Neural cell (in vitro differentiated cells): ENCODE measurements around the gene SYT7. TPM values are rescaled to one million over a fixed set of nuclear protein-coding genes. Genes with fewer than 3 reads are reported as not detected.

Source experiments
- H2AFZ ChIP-seq: fragments of 200-600, 300-800 bp; sonication (generic), shearing (Covaris generic); 2 replicates; pipeline ENCODE4 v1.6.0; 2014; ENCODE audit warnings: low read depth, mild to moderate bottlenecking, antibody characterized with exemption, low read length, moderate library complexity
- H3F3A ChIP-seq: fragments of 200-600 bp; shearing (Covaris generic); 2 replicates; pipeline ENCODE4 v1.6.1; 2016; ENCODE audit warnings: mild to moderate bottlenecking, moderate library complexity, mixed read lengths, antibody characterized with exemption, low read length; ENCODE audit not compliant: insufficient read depth, poor library complexity, severe bottlenecking
- H3K27ac ChIP-seq: fragments of 200-600, 300-800 bp; sonication (generic), shearing (Covaris generic); 2 replicates; pipeline ENCODE4 v1.5.1; 2014; ENCODE audit warnings: mild to moderate bottlenecking, low read length, moderate library complexity
- H3K27me3 ChIP-seq: fragments of 300-800, 200-600 bp; sonication (generic), shearing (Covaris generic); 2 replicates; pipeline ENCODE4 v1.6.0; 2014; ENCODE audit warnings: mild to moderate bottlenecking, low read depth, low read length, moderate library complexity; ENCODE audit not compliant: insufficient read depth
- H3K36me3 ChIP-seq: fragments of 300-800, 200-600 bp; sonication (generic), shearing (Covaris generic); 2 replicates; pipeline ENCODE4 v1.5.1; 2014; ENCODE audit warnings: mild to moderate bottlenecking, antibody characterized with exemption, low read length, moderate library complexity; ENCODE audit not compliant: insufficient read depth
- H3K4me2 ChIP-seq: fragments of 300-800, 200-600 bp; sonication (generic), shearing (Covaris generic); 2 replicates; pipeline ENCODE4 v1.6.0; 2014; ENCODE audit warnings: mild to moderate bottlenecking, low read length
- H3K4me3 ChIP-seq: fragments of 300-800, 200-600 bp; sonication (generic), shearing (Covaris generic); 2 replicates; pipeline ENCODE4 v1.5.1; 2014; ENCODE audit warnings: mild to moderate bottlenecking, low read length, moderate library complexity
- H3K79me2 ChIP-seq: fragments of 200-600 bp; shearing (Covaris generic); replicated peaks from 2 replicates; pipeline ENCODE4 v1.6.0; 2014; ENCODE audit warnings: mild to moderate bottlenecking, low read length, moderate library complexity; ENCODE audit not compliant: insufficient read depth
- H3K9ac ChIP-seq: fragments of 300-800, 200-600 bp; sonication (generic), shearing (Covaris generic); 2 replicates; pipeline ENCODE4 v1.6.1; 2016; ENCODE audit warnings: mild to moderate bottlenecking, low read length, mixed read lengths
- H3K9me2 ChIP-seq: fragments of 200-600 bp; shearing (Covaris generic); 2 replicates; pipeline ENCODE4 v1.6.1; 2016; ENCODE audit warnings: mild to moderate bottlenecking, low read length, mixed read lengths; ENCODE audit not compliant: insufficient read depth
- H3K9me3 ChIP-seq: fragments of 200-600, 300-800 bp; sonication (generic), shearing (Covaris generic); 2 replicates; pipeline ENCODE4 v1.6.1; 2016; ENCODE audit warnings: mild to moderate bottlenecking, mixed run types, low read length, moderate library complexity, mixed read lengths
- H4K20me1 ChIP-seq: fragments of 200-600 bp; shearing (Covaris generic); 2 replicates; pipeline ENCODE4 v1.6.1; 2016; ENCODE audit warnings: mild to moderate bottlenecking, mixed run types; ENCODE audit not compliant: insufficient read depth
- EP300 ChIP-seq: fragments of 450-650 bp; conservative IDR thresholded peaks from 2 replicates; pipeline ENCODE4 v1.6.1; 2014; ENCODE audit warnings: antibody characterized with exemption, mild to moderate bottlenecking, moderate library complexity; ENCODE audit not compliant: poor library complexity, severe bottlenecking
- EZH2 ChIP-seq: fragments of 200-600, 300-800 bp; shearing (Covaris generic), sonication (generic); IDR thresholded peaks from 2 replicates; pipeline ENCODE4 v1.6.1; 2014; ENCODE audit warnings: antibody characterized with exemption, low read length, borderline replicate concordance, mild to moderate bottlenecking; ENCODE audit not compliant: insufficient read depth, poor library complexity, severe bottlenecking
- MXI1 ChIP-seq: fragments of 450-650 bp; conservative IDR thresholded peaks from 2 replicates; pipeline ENCODE4 v1.6.1; 2014; ENCODE audit warnings: antibody characterized with exemption, mild to moderate bottlenecking; ENCODE audit not compliant: poor library complexity, severe bottlenecking
- POLR2AphosphoS5 ChIP-seq: IDR thresholded peaks from 2 replicates; pipeline ENCODE4 v1.6.1; 2012
- RAD21 ChIP-seq: fragments of 450-650 bp; conservative IDR thresholded peaks from 2 replicates; pipeline ENCODE4 v1.6.1; 2014; ENCODE audit warnings: antibody characterized with exemption, mild to moderate bottlenecking, moderate library complexity
- SMC3 ChIP-seq: fragments of 450-650 bp; conservative IDR thresholded peaks from 2 replicates; pipeline ENCODE4 v1.6.1; 2014; ENCODE audit warnings: antibody characterized with exemption, mild to moderate bottlenecking, moderate library complexity; ENCODE audit not compliant: poor library complexity
- TAF1 ChIP-seq: IDR thresholded peaks from 2 replicates; pipeline ENCODE4 v1.6.1; 2012; ENCODE audit warnings: low read depth
- polyA plus RNA-seq: library from polyadenylated mRNA; depleted of rRNA; stranded (reverse); fragments of >200 nt; gene quantifications from 2 replicates; pipeline ENCODE4 v1.2.3, GENCODE V29; 2014
- TF ChIP-seq, protein P1 (sequence below): fragments of 450-650 bp; IDR thresholded peaks from 2 replicates; pipeline ENCODE4 v1.5.1; 2014; ENCODE audit warnings: antibody characterized with exemption, mild to moderate bottlenecking, moderate library complexity; ENCODE audit not compliant: poor library complexity, severe bottlenecking
- TF ChIP-seq, protein P2 (sequence below): IDR thresholded peaks from 2 replicates; pipeline ENCODE4 v1.6.1; 2012; ENCODE audit warnings: borderline replicate concordance

Gene SYT7
- polyA plus RNA-seq, 1 donor from 2014 or later: 14.0 TPM

DNA sequence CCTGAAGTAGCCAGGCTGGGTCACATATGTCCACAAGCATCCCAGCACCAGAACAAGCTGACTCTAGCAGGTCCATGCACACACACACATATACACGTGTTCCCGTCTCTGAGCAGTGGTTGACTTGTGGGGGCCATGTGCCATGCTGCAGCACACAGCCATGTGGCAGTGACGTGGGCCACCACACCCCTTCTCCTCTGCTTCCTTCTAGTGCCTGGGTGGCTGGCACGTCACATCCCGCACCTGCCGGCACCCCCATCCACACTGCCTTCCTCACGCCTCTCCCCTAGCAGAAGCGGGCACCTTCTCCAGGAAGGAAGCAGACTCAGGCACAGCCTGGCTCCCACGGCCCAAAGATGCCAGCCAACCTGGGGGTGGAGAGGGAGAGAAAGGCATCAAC lies 9.5 kb downstream of the SYT7 start:
- Histone ChIP-seq H3K27ac (no peak overlapping the region), H4K20me1 (no peaks in the 10 kb centered on the region), H3K79me2 (no peaks in the 10 kb centered on the region), H3K9me2 (no peaks in the 10 kb centered on the region), H3K9me3 (no peaks in the 10 kb centered on the region), H3K36me3 (no peaks in the 10 kb centered on the region), H3F3A (no peaks in the 10 kb centered on the region), H2AFZ (no peak overlapping the region), H3K9ac (no peak overlapping the region), H3K4me2 (no peak overlapping the region), H3K4me3 (no peak overlapping the region), H3K27me3 (peaks cover 31% of the 10 kb centered on the region)
- TF ChIP-seq TAF1: no peak
- TF ChIP-seq EP300: no peak
- TF ChIP-seq, protein P1, sequence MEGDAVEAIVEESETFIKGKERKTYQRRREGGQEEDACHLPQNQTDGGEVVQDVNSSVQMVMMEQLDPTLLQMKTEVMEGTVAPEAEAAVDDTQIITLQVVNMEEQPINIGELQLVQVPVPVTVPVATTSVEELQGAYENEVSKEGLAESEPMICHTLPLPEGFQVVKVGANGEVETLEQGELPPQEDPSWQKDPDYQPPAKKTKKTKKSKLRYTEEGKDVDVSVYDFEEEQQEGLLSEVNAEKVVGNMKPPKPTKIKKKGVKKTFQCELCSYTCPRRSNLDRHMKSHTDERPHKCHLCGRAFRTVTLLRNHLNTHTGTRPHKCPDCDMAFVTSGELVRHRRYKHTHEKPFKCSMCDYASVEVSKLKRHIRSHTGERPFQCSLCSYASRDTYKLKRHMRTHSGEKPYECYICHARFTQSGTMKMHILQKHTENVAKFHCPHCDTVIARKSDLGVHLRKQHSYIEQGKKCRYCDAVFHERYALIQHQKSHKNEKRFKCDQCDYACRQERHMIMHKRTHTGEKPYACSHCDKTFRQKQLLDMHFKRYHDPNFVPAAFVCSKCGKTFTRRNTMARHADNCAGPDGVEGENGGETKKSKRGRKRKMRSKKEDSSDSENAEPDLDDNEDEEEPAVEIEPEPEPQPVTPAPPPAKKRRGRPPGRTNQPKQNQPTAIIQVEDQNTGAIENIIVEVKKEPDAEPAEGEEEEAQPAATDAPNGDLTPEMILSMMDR: no peak
- no peak for TF ChIP-seq SMC3
- no peak for TF ChIP-seq MXI1
- no peak for TF ChIP-seq POLR2AphosphoS5
- TF ChIP-seq RAD21: no peak
- TF ChIP-seq, protein P2, sequence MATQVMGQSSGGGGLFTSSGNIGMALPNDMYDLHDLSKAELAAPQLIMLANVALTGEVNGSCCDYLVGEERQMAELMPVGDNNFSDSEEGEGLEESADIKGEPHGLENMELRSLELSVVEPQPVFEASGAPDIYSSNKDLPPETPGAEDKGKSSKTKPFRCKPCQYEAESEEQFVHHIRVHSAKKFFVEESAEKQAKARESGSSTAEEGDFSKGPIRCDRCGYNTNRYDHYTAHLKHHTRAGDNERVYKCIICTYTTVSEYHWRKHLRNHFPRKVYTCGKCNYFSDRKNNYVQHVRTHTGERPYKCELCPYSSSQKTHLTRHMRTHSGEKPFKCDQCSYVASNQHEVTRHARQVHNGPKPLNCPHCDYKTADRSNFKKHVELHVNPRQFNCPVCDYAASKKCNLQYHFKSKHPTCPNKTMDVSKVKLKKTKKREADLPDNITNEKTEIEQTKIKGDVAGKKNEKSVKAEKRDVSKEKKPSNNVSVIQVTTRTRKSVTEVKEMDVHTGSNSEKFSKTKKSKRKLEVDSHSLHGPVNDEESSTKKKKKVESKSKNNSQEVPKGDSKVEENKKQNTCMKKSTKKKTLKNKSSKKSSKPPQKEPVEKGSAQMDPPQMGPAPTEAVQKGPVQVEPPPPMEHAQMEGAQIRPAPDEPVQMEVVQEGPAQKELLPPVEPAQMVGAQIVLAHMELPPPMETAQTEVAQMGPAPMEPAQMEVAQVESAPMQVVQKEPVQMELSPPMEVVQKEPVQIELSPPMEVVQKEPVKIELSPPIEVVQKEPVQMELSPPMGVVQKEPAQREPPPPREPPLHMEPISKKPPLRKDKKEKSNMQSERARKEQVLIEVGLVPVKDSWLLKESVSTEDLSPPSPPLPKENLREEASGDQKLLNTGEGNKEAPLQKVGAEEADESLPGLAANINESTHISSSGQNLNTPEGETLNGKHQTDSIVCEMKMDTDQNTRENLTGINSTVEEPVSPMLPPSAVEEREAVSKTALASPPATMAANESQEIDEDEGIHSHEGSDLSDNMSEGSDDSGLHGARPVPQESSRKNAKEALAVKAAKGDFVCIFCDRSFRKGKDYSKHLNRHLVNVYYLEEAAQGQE: no peak
- no peak for TF ChIP-seq EZH2

DNA sequence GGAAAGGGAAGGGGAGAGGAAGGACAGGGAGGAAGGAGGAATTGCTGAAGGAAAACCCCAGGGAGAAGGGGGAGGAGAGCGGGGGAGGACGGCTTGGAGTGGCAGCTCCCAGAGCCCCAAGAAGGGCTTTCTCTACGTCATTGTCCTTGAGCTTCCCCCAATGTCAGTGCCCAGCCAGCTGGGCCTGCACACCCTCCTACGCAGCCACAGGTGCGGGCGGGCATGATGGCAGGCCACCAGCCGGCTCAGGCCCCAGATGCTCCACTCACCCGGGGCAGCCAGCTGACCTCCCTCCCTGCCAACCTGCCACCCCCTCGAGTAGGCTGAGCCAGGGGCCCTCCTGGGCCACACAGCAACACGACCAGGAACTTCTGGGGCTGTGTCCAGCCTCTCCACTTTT lies 11.2 kb downstream of the SYT7 start:
- Histone ChIP-seq H3K9me3 (no peaks in the 10 kb centered on the region), H3K4me2 (no peak overlapping the region), H4K20me1 (no peaks in the 10 kb centered on the region), H3F3A (no peaks in the 10 kb centered on the region), H3K9ac (no peak overlapping the region), H3K9me2 (no peaks in the 10 kb centered on the region), H3K4me3 (no peak overlapping the region), H3K27me3 (peaks cover 38% of the 10 kb centered on the region), H2AFZ (no peak overlapping the region), H3K36me3 (no peaks in the 10 kb centered on the region), H3K79me2 (no peaks in the 10 kb centered on the region), H3K27ac (no peak overlapping the region)
- TF ChIP-seq, protein P1: no peak
- TF ChIP-seq POLR2AphosphoS5: no peak
- TF ChIP-seq EP300: no peak
- no peak for TF ChIP-seq EZH2
- no peak for TF ChIP-seq MXI1
- TF ChIP-seq, protein P2: no peak
- TF ChIP-seq RAD21: no peak
- TF ChIP-seq SMC3: no peak
- TF ChIP-seq TAF1: no peak
